H1 (cell line): ENCODE measurements around the gene ACAP1. TPM values are rescaled to one million over a fixed set of nuclear protein-coding genes. Genes with fewer than 3 reads are reported as not detected.

Experiments used
- GTF2F1 ChIP-seq: IDR thresholded peaks from 2 replicates; pipeline ENCODE4 v1.6.1; 2012; ENCODE audit warnings: low read depth, low read length, improper control_type of control experiment, borderline replicate concordance
- RNF2 ChIP-seq: fragments of 200-900, 300-1000 bp; sonication (generic); IDR thresholded peaks from 2 replicates; pipeline ENCODE4 v1.7.1; 2016; ENCODE audit warnings: borderline replicate concordance, low read depth, mild to moderate bottlenecking, antibody characterized with exemption, low read length; ENCODE audit not compliant: poor library complexity, severe bottlenecking; ENCODE audit errors: missing control alignments
- SIX5 ChIP-seq: IDR thresholded peaks from 2 replicates; pipeline ENCODE4 v1.6.1; 2011; ENCODE audit warnings: mild to moderate bottlenecking, low read depth, low read length
- polyA plus RNA-seq, 7 experiments: library from polyadenylated mRNA; depleted of rRNA in 3 of 7; stranded (reverse) in 5 of 7; unstranded in 2 of 7; fragments of >200 nt in 5 of 7; fragments of 200-250 nt in 2 of 7; gene quantifications; 1 replicate in 5 of 7; 2 replicates in 1 of 7; 4 replicates in 1 of 7; pipeline versions ENCODE4 v1.2.1 to v1.2.3, GENCODE V29; 2011 to 2013; ENCODE audit warnings: missing spikeins in 2 of 7, mixed read lengths in 2 of 7
- total RNA-seq: library from RNA; stranded (reverse); fragmentation: NEBNext Ultra II Directional; extraction: Animal tissue kit (Norgen Biotek cat#: 25700); gene quantifications from 2 replicates; pipeline ENCODE4 v1.2.1, GENCODE V29; 2021

Gene ACAP1
- total and polyA plus RNA-seq, 2 of the 8 experiments (the other 6 are each of a cell fraction or from before 2014, with no cell fraction given) = 11.9 to 45.1 TPM

- TF ChIP-seq GTF2F1 (no peak), SIX5 (no peak), RNF2 (no peak)
Measured at GRCh38 chr17:7336240-7337175, at the start of gene ACAP1 (continued).
